ENCODE results near the gene NWD2.

The NWD2 gene

DNA sequence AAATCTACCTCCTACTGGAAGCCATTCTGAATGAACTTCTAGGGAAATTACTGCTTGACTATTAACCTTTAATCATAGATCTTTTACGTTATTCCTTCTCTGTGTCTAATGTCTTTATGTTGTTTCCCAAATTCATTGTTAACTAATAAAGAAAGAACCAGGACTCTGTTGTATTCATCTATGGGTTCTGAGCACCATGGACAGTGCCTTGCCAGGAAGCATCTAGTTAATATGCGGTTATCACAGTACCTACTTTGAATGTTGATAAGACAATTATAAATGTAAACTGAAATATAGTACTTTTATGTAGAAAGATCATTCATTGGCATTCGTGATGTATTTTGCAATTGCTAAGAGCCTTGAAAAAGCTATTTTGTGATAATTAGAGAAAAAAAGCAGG is 23.8 kb downstream of the NWD2 start:
- H4K20me1 ChIP-seq, result no peaks in the 10 kb centered on the region

DNA sequence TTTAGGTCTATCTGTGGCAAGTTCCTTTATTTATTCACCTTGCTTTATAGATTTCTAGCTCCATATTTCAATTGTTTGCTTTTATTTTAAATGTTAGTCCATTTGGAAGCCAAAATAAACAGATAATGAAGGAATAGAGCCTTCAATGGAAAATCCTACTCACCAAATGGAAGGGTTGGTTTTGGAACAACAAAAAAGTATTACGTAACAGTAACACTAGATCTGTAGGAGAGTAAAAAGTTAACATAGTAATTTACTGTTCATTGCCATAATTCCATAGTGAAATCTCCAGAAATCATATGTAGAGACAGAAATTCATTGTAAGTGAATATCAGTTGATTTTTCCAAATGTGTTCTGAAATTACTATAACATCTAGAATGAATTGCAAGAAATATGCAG is 34.6 kb downstream of the NWD2 start:
- peaks cover 0 to 5% (median 0%) of the 10 kb centered on the region in 11 experiments; a peak in 1 of 22 replicates for H3K9me3 ChIP-seq (replicated peaks in 1 of 11)
- H3K4me3 ChIP-seq, result no peak overlapping the region
- no peak overlapping the region for H3K27ac ChIP-seq
- no peak overlapping the region for H3K4me2 ChIP-seq
- no peak overlapping the region for H3K9ac ChIP-seq
- no peaks in the 10 kb centered on the region for H3K36me3 ChIP-seq
- H4K20me1 ChIP-seq, result no peaks in the 10 kb centered on the region
- H3K4me1 ChIP-seq, result no peaks in the 10 kb centered on the region
- no peaks in the 10 kb centered on the region for H3K27me3 ChIP-seq
- TF ChIP-seq Cebpa-rat (IDR thresholded peaks at IDR 0.05), result peak in 2 of 11 experiments; percentile 23 to 49; a peak in 1 of 22 replicates

More for the DNA sequence above, 23.8 kb downstream of the NWD2 start:
- no peaks in the 10 kb centered on the region for H3K4me1 ChIP-seq
- TF ChIP-seq Cebpa-rat (IDR thresholded peaks at IDR 0.05), result no peak
- H3K4me3 ChIP-seq, result no peak overlapping the region
- H3K4me2 ChIP-seq, result no peak overlapping the region
- H3K9me3 ChIP-seq (replicated peaks in 1 of 11), result no peaks in the 10 kb centered on the region
- no peak overlapping the region for H3K27ac ChIP-seq
- H3K9ac ChIP-seq, result no peak overlapping the region
- H3K27me3 ChIP-seq, result no peaks in the 10 kb centered on the region
- no peaks in the 10 kb centered on the region for H3K36me3 ChIP-seq

DNA sequence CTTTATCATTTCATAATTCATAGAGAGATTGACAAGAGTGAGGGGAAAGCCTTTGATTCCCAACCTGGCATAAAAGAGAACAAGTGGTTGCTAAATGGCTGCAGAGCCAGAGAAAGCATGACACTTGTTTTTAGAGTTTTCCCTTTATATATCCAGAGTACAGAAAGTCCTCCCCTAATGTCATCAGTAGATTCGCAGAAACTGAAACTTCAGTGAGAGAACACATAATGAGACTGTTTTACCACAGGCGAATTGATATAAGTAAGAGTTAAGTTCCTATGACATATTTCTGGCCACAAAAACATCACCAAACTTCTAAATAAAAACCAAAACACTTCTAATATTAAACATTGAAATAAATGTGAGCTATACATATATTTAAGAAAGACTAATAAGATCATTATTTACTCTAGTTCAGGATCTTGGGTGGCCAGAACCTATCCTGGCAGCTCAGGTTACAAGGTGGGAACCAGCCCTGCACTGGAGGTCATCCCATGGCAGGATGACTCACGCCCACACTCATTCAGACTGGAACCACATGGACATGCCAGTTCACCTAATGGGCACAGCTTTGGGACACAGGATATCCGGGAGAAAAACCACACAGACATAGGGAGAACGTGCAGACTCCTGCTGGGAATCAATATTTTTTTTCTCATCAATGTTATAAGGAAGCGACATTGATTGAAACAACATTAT is 35.5 kb downstream of the NWD2 start:
- H4K20me1 ChIP-seq, result no peaks in the 10 kb centered on the region
- no peak overlapping the region for H3K27ac ChIP-seq
- H3K27me3 ChIP-seq, result no peaks in the 10 kb centered on the region
- H3K4me3 ChIP-seq, result no peak overlapping the region
- H3K4me2 ChIP-seq, result no peak overlapping the region
- no peaks in the 10 kb centered on the region for H3K36me3 ChIP-seq
- H3K9ac ChIP-seq, result no peak overlapping the region
- no peaks in the 10 kb centered on the region for H3K4me1 ChIP-seq
- TF ChIP-seq Cebpa-rat (IDR thresholded peaks at IDR 0.05), result no peak
- peaks cover 0 to 5% (median 0%) of the 10 kb centered on the region in 11 experiments; a peak in 1 of 22 replicates for H3K9me3 ChIP-seq (replicated peaks in 1 of 11)

- Histone ChIP-seq H3K4me2 (no peak overlapping the region), H3K9me3 (replicated peaks in 1 of 11) (peaks cover 5 to 8% (median 7%) of the 10 kb centered on the region in 11 experiments), H3K27ac (no peak overlapping the region), H3K9ac (no peak overlapping the region), H3K4me1 (no peaks in the 10 kb centered on the region), H3K27me3 (no peaks in the 10 kb centered on the region), H3K4me3 (no peak overlapping the region), H3K36me3 (no peaks in the 10 kb centered on the region), H4K20me1 (no peaks in the 10 kb centered on the region)
- no peak for TF ChIP-seq Cebpa-rat (IDR thresholded peaks at IDR 0.05)
These were observed 54.9 kb downstream of the NWD2 start for GRCh38 chr4:37299468-37299867.

DNA sequence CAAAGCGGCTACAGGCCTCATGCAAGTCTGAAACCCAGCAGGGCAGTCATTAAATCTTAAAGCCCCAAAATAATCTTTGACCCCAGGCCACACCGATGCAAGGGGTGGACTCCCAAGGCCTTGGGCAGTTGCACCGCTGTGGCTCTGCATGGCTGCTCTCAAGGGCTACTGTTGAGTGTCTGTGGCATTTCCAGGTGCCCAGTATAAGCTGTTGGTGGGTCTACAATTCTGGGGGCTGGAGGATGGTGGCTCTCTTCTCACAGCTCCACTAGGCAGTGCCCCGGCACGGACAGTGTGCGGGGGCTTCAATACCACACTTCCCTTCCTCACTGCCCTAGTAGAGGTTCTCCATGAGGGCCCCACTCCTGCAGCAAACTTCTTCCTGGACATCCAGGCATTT is 60.1 kb downstream of the NWD2 start:
- Histone ChIP-seq H3K4me1 (no peaks in the 10 kb centered on the region), H3K27me3 (no peaks in the 10 kb centered on the region), H4K20me1 (no peaks in the 10 kb centered on the region), H3K4me2 (no peak overlapping the region), H3K9me3 (replicated peaks in 1 of 11) (peaks cover 19 to 39% (median 34%) of the 10 kb centered on the region in 11 experiments), H3K27ac (no peak overlapping the region), H3K9ac (no peak overlapping the region), H3K4me3 (no peak overlapping the region), H3K36me3 (no peaks in the 10 kb centered on the region)
- TF ChIP-seq Cebpa-rat (IDR thresholded peaks at IDR 0.05), result no peak

DNA sequence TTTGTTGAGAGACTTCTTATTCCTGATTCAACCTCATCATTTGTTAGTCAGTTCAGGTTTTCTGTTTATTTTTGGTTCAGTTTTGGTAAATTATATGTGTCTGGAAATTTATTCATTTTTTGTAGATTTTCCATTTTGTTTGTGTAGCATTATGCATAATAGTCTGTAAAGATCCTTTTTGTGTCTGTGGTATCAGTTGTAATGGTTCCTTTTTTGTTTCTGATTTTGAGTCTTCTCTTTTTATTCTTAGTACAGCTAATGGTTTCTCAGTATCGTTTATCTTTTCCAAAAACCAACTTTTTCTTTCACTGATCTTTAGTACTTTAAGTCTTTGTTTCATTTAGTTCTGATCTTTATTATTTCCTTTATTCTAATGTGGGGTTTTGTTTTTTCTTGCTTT is 61.4 kb downstream of the NWD2 start:
- Histone ChIP-seq H3K9ac (no peak overlapping the region), H3K27ac (no peak overlapping the region), H4K20me1 (no peaks in the 10 kb centered on the region), H3K9me3 (replicated peaks in 1 of 11) (peaks cover 22 to 41% (median 36%) of the 10 kb centered on the region in 11 experiments), H3K27me3 (no peaks in the 10 kb centered on the region), H3K4me1 (no peaks in the 10 kb centered on the region), H3K36me3 (no peaks in the 10 kb centered on the region), H3K4me3 (no peak overlapping the region), H3K4me2 (no peak overlapping the region)
- TF ChIP-seq Cebpa-rat (IDR thresholded peaks at IDR 0.05), result no peak

- no peak overlapping the region for H3K4me3 ChIP-seq
- H3K9me3 ChIP-seq (replicated peaks in 1 of 11), result peaks cover 0 to 18% (median 0%) of the 10 kb centered on the region in 11 experiments; a peak in 2 of 22 replicates
- H3K27me3 ChIP-seq, result no peaks in the 10 kb centered on the region
- no peak overlapping the region for H3K4me2 ChIP-seq
- no peak overlapping the region for H3K27ac ChIP-seq
- H4K20me1 ChIP-seq, result no peaks in the 10 kb centered on the region
- no peaks in the 10 kb centered on the region for H3K36me3 ChIP-seq
- TF ChIP-seq Cebpa-rat (IDR thresholded peaks at IDR 0.05), result no peak
- H3K9ac ChIP-seq, result no peak overlapping the region
- H3K4me1 ChIP-seq, result no peaks in the 10 kb centered on the region
These were observed 72.6 kb downstream of the NWD2 start for GRCh38 chr4:37317104-37317643.

DNA sequence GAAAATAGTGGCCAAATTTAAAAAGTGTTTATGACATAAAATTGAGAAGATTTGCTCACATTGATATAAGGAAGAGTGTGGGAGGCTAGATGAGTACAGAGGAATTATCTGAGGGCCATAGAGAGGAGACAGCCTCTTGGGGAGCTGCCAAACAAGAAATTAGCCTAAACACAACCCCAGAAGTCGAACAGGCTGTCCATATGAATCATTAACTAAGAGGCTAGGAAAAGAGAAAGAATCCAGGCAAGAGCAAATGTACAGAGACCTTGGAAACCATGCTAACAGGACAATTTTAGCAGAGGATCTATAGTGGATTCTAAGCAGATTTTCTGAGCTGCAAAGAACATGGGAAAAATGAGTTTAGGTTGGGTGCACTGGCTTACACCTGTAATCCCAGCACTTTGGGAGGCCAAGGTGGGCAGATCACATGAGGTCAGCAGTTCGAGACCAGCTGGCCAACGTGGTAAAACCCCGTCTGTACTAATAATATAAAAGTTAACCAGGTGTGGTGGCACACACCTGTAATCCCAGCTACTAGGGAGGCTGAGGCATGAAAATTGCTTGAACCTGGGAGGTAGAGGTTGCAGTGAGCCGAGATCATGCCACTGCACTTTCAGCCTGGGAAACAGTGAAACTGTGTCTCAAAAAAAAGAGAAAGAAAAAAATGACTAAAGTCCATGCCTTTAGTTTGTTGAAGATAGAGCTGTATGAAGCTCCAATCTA is 76.1 kb downstream of the NWD2 start:
- no peak overlapping the region for H3K4me3 ChIP-seq
- H3K36me3 ChIP-seq, result no peaks in the 10 kb centered on the region
- H3K4me1 ChIP-seq, result no peaks in the 10 kb centered on the region
- no peaks in the 10 kb centered on the region for H3K27me3 ChIP-seq
- no peak overlapping the region for H3K4me2 ChIP-seq
- H3K9ac ChIP-seq, result no peak overlapping the region
- no peaks in the 10 kb centered on the region for H4K20me1 ChIP-seq
- peaks cover 0 to 8% (median 0%) of the 10 kb centered on the region in 11 experiments; a peak in 1 of 22 replicates for H3K9me3 ChIP-seq (replicated peaks in 1 of 11)
- no peak overlapping the region for H3K27ac ChIP-seq
- no peak for TF ChIP-seq Cebpa-rat (IDR thresholded peaks at IDR 0.05)

- no peak overlapping the region for H3K9ac ChIP-seq
- no peaks in the 10 kb centered on the region for H3K36me3 ChIP-seq
- no peaks in the 10 kb centered on the region for H4K20me1 ChIP-seq
- H3K4me3 ChIP-seq, result no peak overlapping the region
- H3K4me1 ChIP-seq, result no peaks in the 10 kb centered on the region
- no peak overlapping the region for H3K27ac ChIP-seq
- no peaks in the 10 kb centered on the region for H3K27me3 ChIP-seq
- H3K4me2 ChIP-seq, result no peak overlapping the region
- peaks cover 0 to 8% (median 0%) of the 10 kb centered on the region in 11 experiments; a peak in 1 of 22 replicates for H3K9me3 ChIP-seq (replicated peaks in 1 of 11)
- TF ChIP-seq Cebpa-rat (IDR thresholded peaks at IDR 0.05), result no peak
These were observed 77.6 kb downstream of the NWD2 start for GRCh38 chr4:37322122-37322521.
